HUDEP-2 (cell line): ENCODE data around the gene NRXN3.

Source experiments
- DNase-seq, 76 experiments: peaks; one replicate each; lab custom pipeline; 2025; ENCODE audit not compliant: unreplicated experiment in 76 of 76; lab: John Stamatoyannopoulos, UW

NRXN3 gene

DNA sequence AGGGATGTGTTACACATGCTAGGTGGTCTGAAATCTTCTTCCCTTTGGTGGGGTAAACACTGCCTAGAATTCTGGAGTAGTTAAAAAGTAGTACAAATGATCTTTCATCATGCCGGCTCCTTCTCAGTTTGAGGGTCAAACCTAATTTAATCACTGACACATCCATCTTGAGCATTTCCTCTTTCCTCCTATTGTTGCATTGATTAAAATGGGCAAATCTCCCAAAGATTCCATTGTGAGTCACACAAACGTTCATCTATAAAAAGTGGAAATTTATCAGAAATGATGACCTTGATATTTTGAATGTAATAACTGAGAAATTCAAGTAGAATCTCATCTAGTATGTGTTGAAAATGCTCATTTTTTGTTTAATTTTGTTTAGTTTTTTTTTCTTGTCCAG, 996.0 kb downstream of the NRXN3 start:
- DNase-seq, result no peak

GRCh38 chr14:79167957-79168356, 997.8 kb downstream of the NRXN3 start:
- DNase-seq, result no peak

DNA sequence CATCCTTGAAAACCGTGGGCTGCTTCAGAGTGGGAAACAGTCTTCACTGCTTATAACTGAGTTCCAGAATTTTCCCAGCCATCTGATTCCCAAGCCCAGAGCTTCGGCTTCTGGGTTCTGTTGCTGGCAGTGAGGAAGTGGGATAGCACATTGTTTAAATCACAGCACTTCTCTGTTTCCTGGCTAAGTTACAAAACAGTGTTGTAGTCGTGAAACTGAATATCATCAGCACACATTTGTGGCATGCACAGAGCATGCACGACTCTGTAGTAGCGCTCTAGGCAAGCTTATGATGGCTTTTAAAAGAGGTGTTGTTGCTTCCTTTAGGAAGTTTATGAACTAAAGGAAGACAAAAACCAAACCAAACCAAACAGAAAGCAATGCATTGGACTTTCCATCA, 1005.5 kb downstream of the NRXN3 start:
- DNase-seq, result no peak

DNA sequence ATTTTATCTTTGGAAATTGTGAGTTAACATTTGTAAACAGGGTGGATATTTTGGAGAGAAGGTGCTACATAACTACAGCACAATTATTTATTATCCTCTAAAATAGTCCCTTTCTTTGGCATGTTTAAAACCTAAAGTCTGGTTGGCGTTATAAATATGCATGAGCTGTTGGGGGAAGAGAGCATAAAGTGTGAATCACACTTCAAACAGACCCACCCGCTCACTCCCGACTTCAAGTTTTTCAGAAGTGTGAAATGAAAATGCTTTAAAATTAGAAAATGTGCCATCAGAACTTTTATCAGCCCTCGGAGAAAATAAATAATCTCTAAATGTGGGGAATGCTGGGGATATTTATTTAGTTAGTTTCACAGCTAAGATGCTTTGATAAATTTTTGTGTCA, 1006.9 kb downstream of the NRXN3 start:
- no peak for DNase-seq

- no peak for DNase-seq
These were observed 1008.5 kb downstream of the NRXN3 start for GRCh38 chr14:79178719-79179118.

GRCh38 chr14:79179985-79180384, 1009.8 kb downstream of the NRXN3 start:
- DNase-seq, result no peak

- DNase-seq, result no peak
These were observed 1010.5 kb downstream of the NRXN3 start for GRCh38 chr14:79180656-79181055.

- no peak for DNase-seq
These were observed 1016.4 kb downstream of the NRXN3 start for GRCh38 chr14:79186523-79186922.

- DNase-seq, result no peak
These were observed 1023.7 kb downstream of the NRXN3 start for GRCh38 chr14:79193689-79194477.

DNA sequence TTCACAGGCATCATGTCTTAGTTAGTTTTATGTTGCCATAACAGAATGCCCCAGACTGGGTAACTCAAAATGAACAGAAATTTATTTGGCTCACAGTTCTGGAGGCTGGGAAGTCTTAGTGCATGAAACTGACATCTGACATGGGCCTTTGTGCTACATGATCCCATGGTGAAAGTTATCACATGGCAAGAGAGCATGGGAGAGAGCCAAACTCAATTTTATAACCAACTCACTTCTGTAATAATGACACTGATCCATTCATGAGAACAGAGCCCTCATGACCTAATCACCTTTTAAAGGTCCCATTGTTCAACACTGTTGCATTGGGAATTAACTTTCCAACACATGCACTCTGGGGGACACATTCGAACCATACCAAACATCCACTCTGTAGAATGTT, 1026.0 kb downstream of the NRXN3 start:
- DNase-seq, result no peak

DNA sequence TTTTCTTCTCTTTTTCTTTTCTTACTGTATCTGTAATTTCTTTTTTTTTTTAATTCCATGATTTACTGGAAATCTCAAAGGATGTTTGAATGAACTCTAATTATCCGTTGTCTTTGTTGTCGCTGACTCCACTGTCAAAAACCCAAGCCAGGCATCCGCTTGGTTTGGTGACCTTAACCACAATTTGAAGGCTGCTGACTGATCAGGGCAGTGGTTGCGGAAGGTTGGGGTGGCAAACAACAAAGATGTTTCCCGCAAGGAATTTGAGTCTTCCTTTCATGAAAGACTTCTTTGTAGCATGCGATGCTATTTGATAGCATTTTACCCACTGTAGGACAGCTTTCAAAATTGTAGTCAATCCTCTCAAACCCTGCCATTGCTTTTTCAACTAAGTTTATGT, 1027.3 kb downstream of the NRXN3 start:
- no peak for DNase-seq

- DNase-seq, result no peak
These were observed 1029.0 kb downstream of the NRXN3 start for GRCh38 chr14:79199217-79199616.

GRCh38 chr14:79201564-79202207, 1031.5 kb downstream of the NRXN3 start:
- DNase-seq, result no peak

GRCh38 chr14:79204591-79204990, 1034.4 kb downstream of the NRXN3 start:
- DNase-seq, result no peak

DNA sequence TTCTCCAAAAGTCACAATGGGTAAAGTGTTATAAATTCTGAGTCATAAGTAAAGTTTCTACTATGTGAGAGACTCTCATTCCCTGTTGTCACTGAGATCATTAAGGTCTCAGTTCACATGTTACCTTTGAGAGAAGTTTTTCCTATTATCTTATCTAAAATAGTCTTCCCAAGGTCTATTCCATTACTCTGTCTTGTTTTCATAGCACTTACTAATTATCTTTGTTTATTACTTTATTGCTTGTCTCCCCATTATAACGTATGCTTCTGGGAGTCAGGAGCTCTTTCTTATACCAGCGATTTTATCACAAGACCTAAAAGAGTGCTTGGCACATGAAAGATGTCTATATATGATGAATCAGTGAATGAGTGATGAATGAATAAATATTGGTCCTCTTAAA, 1039.2 kb downstream of the NRXN3 start:
- DNase-seq, result no peak

GRCh38 chr14:79225815-79226214, 1055.6 kb downstream of the NRXN3 start:
- no peak for DNase-seq

DNA sequence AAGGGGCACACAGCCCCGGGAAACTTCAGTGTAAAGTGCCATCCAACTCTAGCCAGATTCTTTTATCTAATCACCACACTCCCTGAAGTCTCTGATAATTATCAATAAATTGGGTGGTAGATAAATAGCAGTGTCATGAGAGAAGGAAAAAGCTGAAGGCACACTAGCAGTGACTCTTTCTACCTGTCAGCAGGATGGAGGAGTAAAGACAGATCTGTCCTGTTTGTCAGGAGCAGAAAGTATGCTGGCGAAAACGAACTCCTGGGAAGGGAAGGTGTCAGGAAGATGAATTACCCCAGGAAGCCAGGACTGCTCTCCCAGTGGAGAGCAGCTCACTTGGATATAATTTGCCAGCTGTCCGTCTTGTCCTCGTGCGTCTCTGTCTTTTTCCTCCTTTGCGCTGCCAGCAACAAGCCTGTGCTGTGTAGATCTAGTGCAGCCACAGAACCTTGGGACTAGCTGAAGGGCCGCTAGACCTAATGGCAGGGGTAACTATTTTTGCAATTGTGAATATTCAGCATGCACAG, 1059.3 kb downstream of the NRXN3 start:
- DNase-seq, result peak in 1 of 76 experiments; percentile 4

- no peak for DNase-seq
These were observed 1072.5 kb downstream of the NRXN3 start for GRCh38 chr14:79242666-79243065.

DNA sequence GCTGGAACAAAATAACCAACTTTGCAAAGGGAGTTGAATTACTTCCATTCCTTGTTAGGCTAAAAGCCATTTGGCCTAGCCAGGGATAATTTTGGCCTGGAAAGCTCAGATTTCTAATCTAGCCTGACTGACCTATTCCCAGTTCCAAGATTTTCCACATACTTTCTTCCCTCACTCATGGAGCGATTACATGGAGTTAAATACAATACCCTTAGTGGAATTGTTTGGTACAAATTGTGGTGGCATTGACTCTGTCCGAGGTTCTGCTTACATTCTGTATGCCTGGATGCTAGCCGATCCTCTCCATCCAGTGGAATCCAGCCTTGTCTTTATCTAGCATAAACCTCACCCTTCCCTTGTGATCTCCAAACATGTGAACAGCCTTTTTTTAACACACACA, 1076.0 kb downstream of the NRXN3 start:
- DNase-seq, result no peak

- no peak for DNase-seq
These were observed 1078.0 kb downstream of the NRXN3 start for GRCh38 chr14:79248126-79248525.

- no peak for DNase-seq
These were observed 1078.6 kb downstream of the NRXN3 start for GRCh38 chr14:79248771-79249170.

- no peak for DNase-seq
These were observed 1081.1 kb downstream of the NRXN3 start for GRCh38 chr14:79251278-79251677.
